CD4-positive, alpha-beta T cell treated with Interleukin-4 for 1 hour (primary cell): Measurements from ENCODE around the gene KCNN3.

Experiments used
- DNase-seq, 2 donors: peaks; one replicate each; pipeline ENCODE4 v3.0.0-alpha.2; 2020 to 2022

Gene KCNN3

DNA sequence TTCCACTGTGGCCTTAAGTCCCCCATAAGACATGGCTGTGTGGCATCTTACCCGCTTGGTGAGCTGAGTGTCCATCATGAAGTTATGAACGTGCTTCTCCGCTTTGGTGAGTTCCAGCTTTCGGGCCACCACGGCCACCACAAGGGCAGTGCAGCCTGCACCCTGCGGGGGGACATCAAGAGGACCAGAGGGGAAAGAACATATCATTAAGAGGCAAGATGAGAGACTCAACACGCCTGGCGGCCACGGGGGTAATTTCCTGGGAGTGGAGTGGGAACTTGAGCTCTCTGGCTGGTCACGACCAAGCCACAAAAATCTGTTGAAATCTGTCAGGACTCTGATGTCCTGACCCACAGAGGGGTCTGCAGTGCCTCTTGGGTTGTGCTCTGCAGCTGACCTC lies 144.2 kb downstream of the KCNN3 start:
- no peak for DNase-seq

DNA sequence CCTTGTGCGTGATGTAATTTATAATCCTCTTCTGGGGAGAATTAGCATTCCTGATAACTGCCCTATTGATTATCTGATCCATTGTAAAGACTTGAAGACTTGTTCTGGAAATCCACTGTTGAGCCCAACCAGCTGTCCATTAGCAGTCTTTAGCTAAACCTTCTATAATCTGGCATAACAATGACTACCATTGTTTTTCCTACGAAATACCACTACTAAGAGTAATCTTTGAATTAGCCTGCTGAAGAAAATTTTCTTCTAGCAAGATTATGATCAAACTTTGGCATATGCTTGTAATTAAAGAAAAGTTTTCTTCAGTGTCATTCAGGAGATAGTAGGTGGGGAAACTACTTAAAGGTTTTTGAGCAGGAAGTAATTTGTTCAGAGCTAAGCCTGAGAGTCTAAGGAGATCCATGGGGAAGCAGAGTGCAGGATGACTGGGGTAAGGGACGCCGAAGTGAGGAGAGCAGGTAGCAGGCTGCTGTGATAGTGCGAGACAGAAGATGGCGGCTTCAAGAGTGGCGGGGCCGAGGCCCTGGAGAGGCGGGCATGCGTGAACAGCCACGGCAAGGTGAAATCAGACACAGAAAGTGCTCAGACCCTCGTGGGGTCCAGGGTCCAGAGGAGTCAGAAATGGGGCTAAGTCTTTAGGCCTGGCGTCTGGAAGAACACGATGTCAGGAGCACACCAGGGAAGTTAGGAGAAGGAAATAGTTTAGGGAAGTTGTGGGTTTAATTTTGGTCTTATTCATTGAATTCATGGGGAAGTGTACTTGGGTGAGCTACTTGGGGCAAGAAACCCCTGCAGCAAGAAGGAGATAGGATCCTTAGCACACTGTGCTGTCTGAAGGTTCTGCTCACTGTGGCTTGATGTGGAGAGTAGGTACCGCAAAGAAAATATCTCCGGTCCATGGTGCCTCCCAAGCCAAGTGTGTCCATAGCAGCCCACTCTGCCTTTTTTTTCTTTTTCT lies 149.5 kb downstream of the KCNN3 start:
- no peak for DNase-seq

DNA sequence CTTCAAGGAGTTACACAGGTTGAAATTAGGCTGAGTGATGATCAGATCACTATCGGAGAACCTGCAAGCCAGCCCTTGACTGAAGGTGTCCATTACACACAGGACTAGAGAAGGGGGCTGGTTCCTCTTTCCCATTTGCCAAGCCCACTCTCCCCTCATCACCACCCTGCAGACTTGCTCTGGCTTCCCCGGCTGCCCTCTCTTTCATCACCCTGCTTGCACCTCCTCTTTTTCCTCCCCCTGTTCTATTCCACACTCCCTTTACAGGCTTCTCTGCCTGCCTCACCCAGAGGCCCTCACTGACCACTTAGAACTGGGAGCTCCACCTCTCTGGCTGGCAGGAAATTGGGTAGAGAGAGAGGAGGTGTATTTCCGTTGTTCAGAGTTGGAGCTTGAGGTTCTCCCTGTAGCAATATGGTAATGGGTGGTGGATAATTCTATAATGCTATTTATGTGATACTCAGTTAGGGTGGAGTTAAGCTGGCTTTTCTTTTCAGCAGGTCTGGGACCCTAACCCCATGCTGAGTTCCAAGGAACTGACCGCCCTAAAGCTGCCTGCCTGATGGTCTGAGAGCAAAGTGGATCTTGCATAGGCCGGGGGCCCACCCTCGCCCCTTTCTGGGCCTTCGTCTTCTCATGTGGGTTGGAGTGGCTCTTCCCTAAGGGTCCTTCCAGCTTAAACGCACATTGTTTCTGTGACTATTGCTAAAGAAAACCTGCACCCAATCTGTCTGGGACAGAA lies 150.3 kb downstream of the KCNN3 start:
- no peak for DNase-seq

DNA sequence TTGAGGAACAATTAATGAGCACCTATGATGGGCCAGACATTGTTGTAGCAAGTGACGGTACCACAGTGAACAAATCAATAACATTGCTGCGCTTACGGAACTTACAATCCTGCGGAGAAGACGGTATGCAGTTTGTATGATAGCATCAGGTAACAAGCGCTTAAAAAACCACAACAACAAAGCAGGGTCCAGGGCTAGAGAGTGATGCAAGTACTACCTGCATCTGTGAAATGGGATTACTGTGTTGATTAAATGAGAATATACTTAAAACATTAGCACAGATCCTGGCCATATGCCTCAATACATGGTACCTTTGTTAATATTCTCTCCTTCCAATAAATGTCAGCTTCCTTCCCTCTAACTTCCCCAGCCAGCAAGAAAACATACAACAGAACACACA lies 151.5 kb downstream of the KCNN3 start:
- no peak for DNase-seq

DNA sequence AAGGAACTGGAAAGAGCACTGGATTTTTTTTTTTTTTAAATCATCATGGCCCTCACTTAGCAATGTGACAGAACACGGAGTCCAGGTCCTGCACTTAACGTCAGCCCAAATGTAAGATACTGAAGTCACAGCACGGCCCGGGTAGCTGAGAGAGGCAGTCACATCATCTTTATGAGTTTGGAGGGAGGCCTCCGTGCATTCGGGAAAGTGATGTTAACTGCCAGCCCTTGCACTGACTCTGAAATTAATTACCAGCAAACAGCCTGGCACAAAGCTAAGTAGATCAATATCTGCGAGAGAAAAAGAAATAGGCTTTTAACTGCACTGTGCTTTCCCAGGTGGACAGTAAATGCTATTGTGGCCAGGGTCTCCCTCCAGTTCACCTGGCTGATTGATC lies 152.6 kb downstream of the KCNN3 start:
- DNase-seq, result no peak

DNA sequence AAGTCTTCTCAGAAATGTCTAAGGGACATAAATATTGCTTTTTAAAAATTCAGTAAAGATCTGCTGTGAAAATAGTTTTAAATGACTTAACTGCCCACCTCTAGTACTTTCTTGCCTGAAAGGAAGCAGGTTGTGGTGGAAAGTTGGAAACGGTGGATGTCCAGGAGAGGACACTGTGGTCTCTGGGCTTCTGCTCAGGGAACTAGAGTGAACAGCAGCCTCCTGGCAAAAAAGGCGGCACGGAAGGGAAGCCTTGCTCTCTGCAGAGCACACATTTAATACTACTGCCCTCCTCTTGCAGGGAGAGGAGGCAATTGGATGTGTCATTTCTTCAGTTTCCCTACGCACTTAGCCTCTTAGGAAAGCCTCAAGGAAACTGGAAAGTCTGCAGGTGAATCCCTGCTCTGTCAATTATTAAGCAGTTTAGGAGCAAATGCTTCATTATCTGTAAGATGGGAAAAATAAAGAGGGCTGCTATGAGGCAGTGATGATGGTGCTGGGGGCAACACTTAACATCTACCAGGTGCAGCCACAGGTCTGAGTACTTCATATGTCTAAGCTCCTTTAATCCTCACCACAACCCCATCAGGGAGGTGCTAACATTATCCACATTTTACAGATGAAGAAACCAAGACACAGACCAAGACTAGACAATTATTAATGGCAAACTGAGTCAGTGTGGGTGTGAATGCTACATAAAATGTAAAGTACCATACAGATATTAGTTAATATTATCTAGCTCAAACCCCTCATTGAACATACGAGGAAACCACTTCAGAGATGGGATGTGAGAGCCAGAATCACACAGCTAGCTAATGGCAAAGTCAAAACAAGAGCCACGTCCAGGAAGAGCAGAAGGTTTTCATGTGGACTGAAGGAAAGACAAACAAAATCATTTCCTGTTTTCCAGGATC lies 153.2 kb downstream of the KCNN3 start:
- DNase-seq, result no peak

DNA sequence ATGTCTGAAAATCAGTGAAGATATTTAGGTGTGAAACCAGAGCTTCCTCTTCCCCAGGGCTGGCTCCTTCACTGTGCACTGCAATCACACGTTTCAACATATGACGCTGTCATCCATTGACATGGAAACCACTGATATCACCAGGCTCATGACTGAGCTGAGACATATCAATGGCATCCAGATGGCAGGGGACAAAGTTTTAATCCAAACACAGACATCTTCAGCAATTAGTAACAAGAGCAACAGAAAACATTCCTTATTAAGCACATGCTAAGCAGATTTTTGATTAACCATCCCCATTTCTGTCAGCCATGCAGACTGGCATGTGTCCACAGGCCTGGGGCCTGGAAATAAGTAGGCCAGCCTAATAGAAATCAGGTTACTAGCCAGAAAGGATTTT lies 154.1 kb downstream of the KCNN3 start:
- peak; percentile 16 to 55 for DNase-seq

DNA sequence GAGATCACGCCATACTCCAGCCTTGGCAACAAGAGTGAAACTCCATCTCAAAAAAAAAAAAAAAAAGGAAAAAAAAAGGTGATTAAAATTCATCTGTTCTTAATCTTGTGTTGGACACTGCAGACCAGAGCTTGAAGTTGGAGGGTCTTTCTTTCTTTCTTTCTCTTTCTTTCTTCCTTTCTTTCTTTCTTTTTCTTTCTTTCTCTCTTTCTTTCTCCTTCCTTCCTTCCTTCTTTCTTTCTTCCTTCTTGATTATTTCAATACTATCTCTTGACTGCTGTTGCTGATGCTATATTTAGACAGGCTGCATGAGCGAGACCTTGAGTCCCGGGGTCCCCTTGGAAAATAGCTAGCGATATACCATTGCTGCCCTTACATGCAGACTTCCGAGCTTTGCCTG lies 154.7 kb downstream of the KCNN3 start:
- DNase-seq, result no peak

DNA sequence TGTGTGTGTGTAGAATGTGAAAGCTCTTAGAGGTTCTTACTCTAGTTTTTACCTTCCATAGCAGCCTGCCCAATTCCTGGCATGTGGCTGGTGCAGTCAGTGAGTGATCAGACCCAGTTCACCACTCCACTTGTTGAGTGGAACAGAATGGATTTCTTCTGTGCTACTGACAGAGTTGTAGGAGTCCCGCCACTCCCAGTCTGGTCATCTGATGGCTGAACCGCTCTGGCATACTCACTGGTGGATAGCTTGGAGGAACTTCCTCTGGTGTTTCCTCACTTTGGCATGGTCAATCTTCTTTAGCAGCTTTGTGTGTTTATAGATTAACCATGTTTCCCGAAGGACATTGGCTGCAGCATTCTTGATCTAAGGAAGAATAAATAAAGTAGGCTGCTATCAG lies 155.4 kb downstream of the KCNN3 start:
- peak; percentile 16 to 50 for DNase-seq

DNA sequence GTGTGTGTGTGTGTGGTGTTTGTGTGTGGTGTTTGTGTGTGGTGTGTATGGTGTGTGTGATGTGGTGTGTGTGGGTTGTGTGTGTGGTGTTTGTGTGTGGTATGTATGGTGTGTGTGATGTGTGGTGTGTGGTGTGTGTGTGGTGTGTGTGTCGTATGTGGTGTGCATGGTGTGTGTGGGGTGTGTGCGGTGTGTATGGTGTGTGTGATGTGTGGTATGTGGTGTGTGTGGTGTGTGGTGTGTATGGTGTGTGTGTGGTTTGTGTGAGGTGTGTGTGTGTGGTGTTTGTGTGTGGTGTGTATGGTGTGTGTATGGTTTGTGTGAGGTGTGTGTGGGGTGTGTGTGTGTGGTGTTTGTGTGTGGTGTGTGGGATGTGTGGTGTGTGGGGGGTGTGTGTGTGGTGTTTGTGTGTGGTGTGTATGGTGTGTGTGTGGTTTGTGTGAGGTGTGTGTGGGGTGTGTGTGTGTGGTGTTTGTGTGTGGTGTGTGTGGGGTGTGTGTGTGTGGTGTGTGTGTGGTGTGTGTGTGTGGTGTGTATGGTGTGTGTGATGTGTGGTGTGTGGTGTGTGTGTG lies 155.9 kb downstream of the KCNN3 start:
- DNase-seq, result no peak

DNA sequence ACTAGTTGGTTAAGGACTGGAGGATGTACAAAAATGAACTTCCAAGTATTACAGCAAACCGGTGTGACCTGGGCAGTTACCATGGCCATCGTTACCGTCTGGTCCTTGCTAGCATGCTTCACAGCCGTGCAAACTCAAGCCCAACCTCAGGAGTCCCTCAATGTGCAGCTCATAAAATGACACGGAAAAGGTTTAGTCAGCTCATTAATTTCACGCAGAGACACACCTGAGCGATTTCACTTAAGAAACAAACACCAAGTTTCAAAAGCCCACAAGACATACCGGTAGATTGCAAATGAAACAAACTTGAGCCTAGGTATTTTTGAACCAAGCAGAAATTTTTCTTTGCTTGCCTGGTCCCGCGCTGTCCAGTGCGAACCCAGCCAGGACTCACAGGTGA lies 157.1 kb downstream of the KCNN3 start:
- no peak for DNase-seq

DNA sequence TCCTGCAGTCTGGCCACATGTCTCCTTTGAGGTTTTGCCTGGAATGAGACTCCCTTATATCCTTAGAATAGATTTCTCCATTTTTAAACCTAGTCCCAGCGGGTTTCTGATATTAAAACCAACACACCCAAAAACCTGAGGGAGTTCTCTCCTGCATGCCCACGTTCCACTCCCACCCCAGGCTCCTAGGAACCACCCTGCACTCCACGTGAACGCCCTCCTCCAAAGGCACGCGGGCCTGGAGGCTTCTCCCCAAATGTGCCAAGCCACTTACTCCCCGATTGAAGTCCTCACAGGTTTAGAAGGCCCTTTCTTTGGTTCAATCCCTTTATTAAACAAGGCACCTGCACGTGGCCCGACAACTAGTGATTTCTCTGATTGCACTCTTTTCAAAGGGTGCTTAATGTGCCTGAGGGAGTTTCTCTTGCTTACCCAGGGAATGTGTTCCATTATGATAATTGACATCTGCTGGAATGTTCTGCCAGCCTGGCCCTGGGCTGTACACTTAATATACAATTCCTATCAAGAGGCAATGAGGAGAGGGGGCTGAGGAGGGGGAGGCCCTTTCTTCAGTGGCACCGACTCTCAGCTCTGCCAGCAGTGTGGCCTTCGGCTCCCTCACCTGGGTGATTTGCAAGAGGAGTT lies 157.8 kb downstream of the KCNN3 start:
- DNase-seq, result no peak

DNA sequence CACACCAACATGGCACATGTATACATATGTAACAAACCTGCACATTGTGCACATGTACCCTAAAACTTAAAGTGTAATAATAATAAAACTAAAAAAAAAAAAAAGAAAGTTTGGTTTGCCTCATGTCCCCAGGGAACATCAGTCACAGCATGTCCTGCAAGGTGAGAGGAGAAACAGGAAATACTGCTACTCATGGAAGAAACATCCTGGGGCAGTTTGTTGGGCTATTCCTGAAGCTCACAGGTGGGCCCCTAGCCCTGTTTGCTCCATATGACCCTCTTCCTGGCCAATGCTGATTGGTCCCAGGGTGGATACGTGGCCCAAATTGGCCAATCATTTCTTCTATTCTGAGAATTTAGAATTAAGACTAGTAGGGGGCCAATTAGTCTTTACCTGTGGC lies 158.7 kb downstream of the KCNN3 start:
- DNase-seq, result no peak

DNA sequence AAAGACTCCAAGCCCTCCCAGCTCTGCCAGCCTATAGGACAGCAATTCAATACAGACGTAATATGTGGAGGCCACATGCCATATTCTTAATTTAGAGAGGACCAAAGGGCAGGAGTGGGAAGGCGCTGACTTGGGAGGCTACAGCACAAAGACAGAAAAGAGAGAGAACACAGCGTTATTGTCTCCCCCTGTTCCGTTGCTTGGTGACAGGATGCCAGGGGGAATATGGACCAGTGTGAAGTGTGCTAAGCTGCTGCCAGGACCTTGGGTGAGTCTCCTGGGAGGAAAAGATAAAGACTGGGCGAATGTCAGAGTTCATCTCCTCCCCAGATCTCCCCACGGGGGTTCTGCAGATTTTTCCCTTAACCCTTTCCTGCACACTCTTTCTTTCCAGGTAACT lies 160.0 kb downstream of the KCNN3 start:
- DNase-seq, result no peak

DNA sequence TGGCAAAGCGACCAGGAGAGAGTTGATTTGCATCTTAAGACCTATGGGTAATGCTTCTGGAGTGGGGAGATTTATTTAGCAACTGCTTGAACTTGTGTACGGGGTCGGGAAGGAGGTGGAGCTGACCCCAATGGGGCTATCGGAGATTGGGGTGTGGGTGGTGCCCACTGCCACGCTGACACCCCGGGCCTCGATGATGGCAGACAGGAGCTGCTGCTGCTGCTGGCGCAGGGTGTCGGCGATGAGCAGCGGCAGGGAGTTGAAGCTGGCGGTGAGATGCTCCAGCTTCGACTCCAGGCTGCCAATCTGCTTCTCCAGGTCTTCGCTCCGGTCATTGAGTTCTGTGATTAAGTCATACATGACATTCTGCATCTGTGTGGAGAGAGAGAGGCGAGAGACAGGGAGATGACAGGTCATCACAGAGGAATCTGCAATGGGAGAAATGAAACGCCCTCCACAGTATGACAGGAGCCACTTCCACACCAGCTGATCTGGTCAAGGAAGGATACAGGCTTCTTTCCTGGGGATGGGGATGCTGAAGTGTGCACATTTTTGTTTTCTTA lies 162.1 kb downstream of the KCNN3 start:
- DNase-seq, result no peak

DNA sequence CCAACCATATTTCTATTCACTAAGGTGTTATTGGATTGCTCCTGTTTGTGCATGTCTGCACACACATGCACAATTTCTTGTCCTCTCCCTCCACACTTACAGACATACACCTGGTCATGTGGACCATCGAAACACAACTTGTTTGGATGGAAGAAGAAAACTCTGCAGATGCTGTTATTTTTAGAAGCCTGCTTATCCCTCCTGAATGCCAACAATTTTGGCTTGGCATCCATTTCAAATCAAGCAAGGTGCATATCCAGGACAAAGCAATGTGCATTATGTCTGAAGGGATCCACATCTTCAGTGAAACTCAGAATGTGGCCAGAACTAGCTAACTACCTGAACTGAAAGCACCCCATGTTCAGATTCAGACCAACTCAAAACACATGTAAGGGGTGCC lies 163.2 kb downstream of the KCNN3 start:
- DNase-seq, result no peak

DNA sequence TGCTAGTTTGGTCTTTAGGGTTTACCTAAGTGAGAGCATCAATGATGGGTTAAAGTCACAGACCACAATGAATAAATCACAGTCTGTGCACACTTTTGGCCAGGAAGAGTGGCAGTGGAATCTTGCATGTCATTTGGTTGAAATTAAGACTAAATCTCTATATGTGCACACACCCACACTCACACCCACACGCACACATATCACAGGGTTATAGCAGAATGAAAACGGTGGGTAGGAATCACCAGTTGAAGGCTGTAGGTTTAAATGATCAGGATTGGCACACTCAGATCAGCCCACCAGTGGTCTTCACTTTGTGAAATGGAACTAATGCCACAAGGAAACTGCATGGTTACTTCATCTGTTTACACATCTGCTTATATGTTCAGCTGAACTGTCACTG lies 164.5 kb downstream of the KCNN3 start:
- no peak for DNase-seq

DNA sequence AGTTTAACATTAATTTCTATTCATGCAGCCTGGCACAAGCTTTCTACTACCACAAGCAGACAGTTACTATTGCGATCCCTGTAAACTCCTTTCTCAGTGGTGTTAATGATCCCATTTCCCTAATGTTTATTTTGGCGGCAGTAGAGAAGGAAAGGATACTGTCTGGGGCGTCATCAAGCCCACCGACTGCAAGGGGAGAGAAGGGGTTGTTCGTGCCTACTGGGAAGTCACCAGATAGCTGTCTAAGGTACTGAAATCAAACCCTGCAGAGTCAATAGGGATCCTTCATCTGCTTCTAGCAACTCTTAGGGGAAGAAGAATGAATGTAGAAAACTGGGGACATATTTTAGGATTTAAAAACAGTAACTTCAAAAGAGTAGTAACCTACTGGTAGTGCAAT lies 166.9 kb downstream of the KCNN3 start:
- no peak for DNase-seq

DNA sequence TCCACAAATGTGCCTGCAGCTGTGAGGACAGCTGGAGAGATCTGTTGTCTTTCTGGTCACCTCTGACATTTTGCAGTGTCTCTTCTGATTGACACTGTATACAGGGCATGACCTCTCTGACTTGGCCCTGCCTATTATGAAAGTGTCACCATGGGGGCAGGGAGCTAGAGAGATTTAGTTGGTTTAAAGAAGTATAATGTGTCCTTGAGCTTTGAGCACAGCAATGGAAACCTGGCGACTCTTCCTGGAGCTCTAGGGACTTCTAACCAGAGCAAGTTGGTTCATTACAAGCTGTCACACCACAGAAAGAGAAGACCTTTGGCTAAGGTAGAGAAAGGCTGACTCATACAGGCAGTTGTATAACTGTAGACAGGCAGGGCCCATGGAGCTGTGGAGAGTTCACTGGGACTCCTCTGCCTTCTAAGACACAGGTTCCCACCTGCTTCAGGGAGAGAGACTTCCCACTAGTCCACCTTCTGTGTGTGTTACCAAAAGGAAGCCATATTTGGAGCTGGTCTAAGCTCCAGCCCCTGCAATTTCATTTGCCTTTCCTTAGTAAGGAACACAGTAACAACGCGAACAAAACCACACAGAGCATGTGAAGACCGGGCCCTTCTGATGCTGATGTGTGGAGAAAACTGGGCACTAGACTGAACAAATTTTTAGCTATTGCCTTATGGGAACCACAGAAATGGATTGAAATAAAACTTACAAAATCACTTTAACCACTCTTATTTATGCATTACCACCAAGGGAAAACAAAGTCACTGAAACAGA lies 171.6 kb downstream of the KCNN3 start:
- DNase-seq, result no peak

DNA sequence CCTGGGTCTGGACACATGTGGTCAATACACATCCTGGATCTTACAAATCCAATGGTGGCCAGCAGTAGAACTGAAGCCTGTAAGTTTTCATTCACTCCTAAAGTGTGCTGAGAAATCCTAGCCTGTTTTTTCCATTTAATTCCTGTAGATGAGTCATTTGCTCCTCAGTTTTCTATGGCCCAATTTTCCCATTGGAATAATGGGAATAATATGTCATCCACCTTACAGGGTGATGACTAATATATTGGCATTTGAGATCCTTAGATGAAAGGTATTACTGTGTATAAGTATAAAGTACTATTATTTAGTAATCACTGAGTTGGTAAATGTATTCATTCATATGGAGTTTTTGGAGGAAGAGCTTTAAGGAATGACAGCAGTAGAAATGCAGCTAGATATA lies 172.4 kb downstream of the KCNN3 start:
- DNase-seq, result no peak

DNA sequence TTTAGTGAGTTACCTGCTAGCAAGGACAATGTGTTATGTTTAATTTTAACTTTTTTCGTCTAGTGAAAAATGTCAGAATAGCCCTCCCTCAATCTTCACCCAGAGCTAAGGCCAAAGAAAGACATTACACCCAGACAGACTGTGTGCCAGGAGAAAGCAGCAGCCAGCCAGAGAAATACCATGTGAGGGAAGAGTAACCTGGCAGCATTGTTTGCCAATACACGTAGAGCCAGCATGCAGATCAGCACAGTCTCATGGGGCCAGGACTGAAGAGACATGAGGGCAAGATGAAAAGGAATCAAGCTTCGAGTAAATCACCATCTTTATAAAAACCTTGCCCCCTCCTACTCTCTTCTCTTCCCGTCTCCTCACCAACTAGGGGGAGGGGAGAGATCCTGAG lies 173.6 kb downstream of the KCNN3 start:
- no peak for DNase-seq
